Mucosa of stomach (tissue), 1 donor: ENCODE results near the gene PNLIPRP2.

Source experiments
- H3K27me3 ChIP-seq: one replicate; pipeline ENCODE4 v1.7.0; 2013; ENCODE audit warnings: mild to moderate bottlenecking, low read length; ENCODE audit not compliant: control insufficient read depth, insufficient read depth
- H3K36me3 ChIP-seq: one replicate; pipeline ENCODE4 v1.7.0; 2013; ENCODE audit warnings: low read length; ENCODE audit not compliant: control insufficient read depth, insufficient read depth
- H3K4me1 ChIP-seq: one replicate; pipeline ENCODE4 v1.7.0; 2013; ENCODE audit warnings: mild to moderate bottlenecking, low read length; ENCODE audit not compliant: control insufficient read depth, insufficient read depth
- H3K4me3 ChIP-seq: one replicate; pipeline ENCODE4 v1.7.0; 2013; ENCODE audit warnings: low read length
- H3K9ac ChIP-seq: one replicate; pipeline ENCODE4 v1.7.0; 2013; ENCODE audit warnings: mild to moderate bottlenecking, low read length, moderate library complexity
- H3K9me3 ChIP-seq: one replicate; pipeline ENCODE4 v1.7.0; 2013; ENCODE audit warnings: mild to moderate bottlenecking, low read length, moderate library complexity; ENCODE audit not compliant: control insufficient read depth
- donor health status: Pancreatic carcinoma.

The PNLIPRP2 gene

GRCh38 chr10:116636385-116636784, 15.6 kb downstream of the PNLIPRP2 start:
- Histone ChIP-seq H3K9ac (no peak overlapping the region), H3K36me3 (no peaks in the 10 kb centered on the region), H3K4me1 (no peaks in the 10 kb centered on the region), H3K9me3 (no peaks in the 10 kb centered on the region), H3K4me3 (no peak overlapping the region), H3K27me3 (no peaks in the 10 kb centered on the region)

GRCh38 chr10:116636976-116637375, 16.2 kb downstream of the PNLIPRP2 start:
- Histone ChIP-seq H3K36me3 (no peaks in the 10 kb centered on the region), H3K4me1 (no peaks in the 10 kb centered on the region), H3K9ac (no peak overlapping the region), H3K4me3 (no peak overlapping the region), H3K27me3 (no peaks in the 10 kb centered on the region), H3K9me3 (no peaks in the 10 kb centered on the region)

- Histone ChIP-seq H3K4me1 (no peaks in the 10 kb centered on the region), H3K9me3 (no peaks in the 10 kb centered on the region), H3K4me3 (no peak overlapping the region), H3K27me3 (no peaks in the 10 kb centered on the region), H3K36me3 (no peaks in the 10 kb centered on the region), H3K9ac (no peak overlapping the region)
Observed at GRCh38 chr10:116637830-116638229, 17.1 kb downstream of the PNLIPRP2 start.

- Histone ChIP-seq H3K4me3 (no peak overlapping the region), H3K9ac (no peak overlapping the region), H3K36me3 (no peaks in the 10 kb centered on the region), H3K4me1 (no peaks in the 10 kb centered on the region), H3K9me3 (no peaks in the 10 kb centered on the region), H3K27me3 (no peaks in the 10 kb centered on the region)
Observed at GRCh38 chr10:116646502-116646901, 25.7 kb downstream of the PNLIPRP2 start.

- no peak overlapping the region for H3K4me3 ChIP-seq
- no peak overlapping the region for H3K9ac ChIP-seq
- H3K36me3 ChIP-seq, result no peaks in the 10 kb centered on the region
- H3K4me1 ChIP-seq, result no peaks in the 10 kb centered on the region
- H3K9me3 ChIP-seq, result no peaks in the 10 kb centered on the region
- no peaks in the 10 kb centered on the region for H3K27me3 ChIP-seq
Observed at GRCh38 chr10:116648903-116649302, 28.1 kb downstream of the PNLIPRP2 start.

GRCh38 chr10:116653885-116654284, 33.1 kb downstream of the PNLIPRP2 start:
- Histone ChIP-seq H3K27me3 (peaks cover 3% of the 10 kb centered on the region), H3K9me3 (no peaks in the 10 kb centered on the region), H3K4me3 (no peak overlapping the region), H3K4me1 (no peaks in the 10 kb centered on the region), H3K9ac (no peak overlapping the region), H3K36me3 (no peaks in the 10 kb centered on the region)

GRCh38 chr10:116654816-116655215, 34.1 kb downstream of the PNLIPRP2 start:
- Histone ChIP-seq H3K9me3 (no peaks in the 10 kb centered on the region), H3K4me1 (no peaks in the 10 kb centered on the region), H3K9ac (no peak overlapping the region), H3K36me3 (no peaks in the 10 kb centered on the region), H3K27me3 (peaks cover 3% of the 10 kb centered on the region), H3K4me3 (no peak overlapping the region)

- Histone ChIP-seq H3K4me3 (no peak overlapping the region), H3K4me1 (no peaks in the 10 kb centered on the region), H3K9ac (no peak overlapping the region), H3K27me3 (peaks cover 3% of the 10 kb centered on the region), H3K9me3 (no peaks in the 10 kb centered on the region), H3K36me3 (no peaks in the 10 kb centered on the region)
Observed at GRCh38 chr10:116655568-116655967, 34.8 kb downstream of the PNLIPRP2 start.

GRCh38 chr10:116656044-116656443, 35.3 kb downstream of the PNLIPRP2 start:
- no peaks in the 10 kb centered on the region for H3K9me3 ChIP-seq
- no peaks in the 10 kb centered on the region for H3K36me3 ChIP-seq
- no peaks in the 10 kb centered on the region for H3K4me1 ChIP-seq
- H3K27me3 ChIP-seq, result peaks cover 3% of the 10 kb centered on the region
- no peak overlapping the region for H3K9ac ChIP-seq
- no peak overlapping the region for H3K4me3 ChIP-seq

- Histone ChIP-seq H3K9me3 (no peaks in the 10 kb centered on the region), H3K36me3 (no peaks in the 10 kb centered on the region), H3K9ac (no peak overlapping the region), H3K27me3 (peaks cover 3% of the 10 kb centered on the region), H3K4me3 (no peak overlapping the region), H3K4me1 (no peaks in the 10 kb centered on the region)
Observed at GRCh38 chr10:116657863-116658551, 37.3 kb downstream of the PNLIPRP2 start.

GRCh38 chr10:116659049-116659670, 38.4 kb downstream of the PNLIPRP2 start:
- Histone ChIP-seq H3K4me3 (no peak overlapping the region), H3K4me1 (no peaks in the 10 kb centered on the region), H3K27me3 (peaks cover 3% of the 10 kb centered on the region), H3K36me3 (no peaks in the 10 kb centered on the region), H3K9ac (no peak overlapping the region), H3K9me3 (no peaks in the 10 kb centered on the region)

GRCh38 chr10:116660860-116661259, 40.1 kb downstream of the PNLIPRP2 start:
- Histone ChIP-seq H3K4me3 (no peak overlapping the region), H3K27me3 (peaks cover 3% of the 10 kb centered on the region), H3K9ac (no peak overlapping the region), H3K9me3 (no peaks in the 10 kb centered on the region), H3K4me1 (no peaks in the 10 kb centered on the region), H3K36me3 (no peaks in the 10 kb centered on the region)
